Subcutaneous adipose tissue (tissue), 4 donors: ENCODE measurements around the gene CPVL. TPM values are rescaled to one million over a fixed set of nuclear protein-coding genes. Genes with fewer than 3 reads are reported as not detected.

Source experiments
- total RNA-seq, 4 donors: library from RNA; depleted of rRNA; stranded (reverse); fragments of >200 nt; gene quantifications; one replicate each; pipeline ENCODE4 v1.1.0, GENCODE V29; 2016
- TF ChIP-seq, protein P1 (sequence below): fragments of 450-650 bp; IDR thresholded peaks from one replicate; pipeline ENCODE4 v1.5.1; 2016; ENCODE audit warnings: low read depth, mild to moderate bottlenecking, control low read depth, antibody characterized with exemption, moderate library complexity

CPVL gene
- total RNA-seq, 4 donors from 2014 or later = 13.0 to 105 (median 36.5) TPM

DNA sequence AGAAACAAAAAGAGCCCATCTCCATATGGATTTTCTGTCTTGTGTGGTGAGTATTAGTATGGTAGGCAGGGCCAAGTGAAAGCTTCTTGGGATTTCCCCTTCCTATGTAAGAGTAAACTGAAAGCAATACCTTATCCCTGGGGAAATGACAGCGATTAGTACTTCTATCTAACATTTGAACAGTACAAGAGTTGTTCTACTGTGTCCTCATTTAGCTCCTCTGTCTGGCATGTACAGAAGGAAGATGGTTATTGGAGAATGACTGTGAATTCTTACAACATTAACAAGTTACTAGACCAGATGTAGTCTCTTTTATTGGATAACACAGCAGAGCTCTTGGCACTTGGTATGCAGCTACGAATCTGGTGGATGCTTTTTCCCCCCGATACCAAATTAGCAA is 170.3 kb downstream of the CPVL start:
- TF ChIP-seq, protein P1, sequence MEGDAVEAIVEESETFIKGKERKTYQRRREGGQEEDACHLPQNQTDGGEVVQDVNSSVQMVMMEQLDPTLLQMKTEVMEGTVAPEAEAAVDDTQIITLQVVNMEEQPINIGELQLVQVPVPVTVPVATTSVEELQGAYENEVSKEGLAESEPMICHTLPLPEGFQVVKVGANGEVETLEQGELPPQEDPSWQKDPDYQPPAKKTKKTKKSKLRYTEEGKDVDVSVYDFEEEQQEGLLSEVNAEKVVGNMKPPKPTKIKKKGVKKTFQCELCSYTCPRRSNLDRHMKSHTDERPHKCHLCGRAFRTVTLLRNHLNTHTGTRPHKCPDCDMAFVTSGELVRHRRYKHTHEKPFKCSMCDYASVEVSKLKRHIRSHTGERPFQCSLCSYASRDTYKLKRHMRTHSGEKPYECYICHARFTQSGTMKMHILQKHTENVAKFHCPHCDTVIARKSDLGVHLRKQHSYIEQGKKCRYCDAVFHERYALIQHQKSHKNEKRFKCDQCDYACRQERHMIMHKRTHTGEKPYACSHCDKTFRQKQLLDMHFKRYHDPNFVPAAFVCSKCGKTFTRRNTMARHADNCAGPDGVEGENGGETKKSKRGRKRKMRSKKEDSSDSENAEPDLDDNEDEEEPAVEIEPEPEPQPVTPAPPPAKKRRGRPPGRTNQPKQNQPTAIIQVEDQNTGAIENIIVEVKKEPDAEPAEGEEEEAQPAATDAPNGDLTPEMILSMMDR = no peak

DNA sequence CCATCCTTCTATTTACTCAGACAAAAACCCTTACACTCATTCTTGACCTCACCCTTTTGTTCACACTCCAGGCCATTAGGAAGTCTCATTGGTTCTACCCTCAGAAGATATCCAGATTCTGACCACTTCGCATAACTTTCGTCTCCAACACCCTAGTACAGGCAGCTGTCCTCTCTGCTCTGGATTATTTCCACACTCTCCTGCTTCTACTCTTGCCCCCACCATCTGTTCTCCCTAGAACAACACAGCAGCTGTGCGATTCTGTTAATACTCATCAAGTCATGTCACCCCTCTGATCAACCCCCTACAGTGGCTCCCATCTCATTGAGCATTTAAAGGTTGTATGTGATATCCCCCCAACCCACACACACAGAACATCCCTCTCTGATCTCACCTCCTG is 172.7 kb downstream of the CPVL start:
- TF ChIP-seq, protein P1 = no peak

DNA sequence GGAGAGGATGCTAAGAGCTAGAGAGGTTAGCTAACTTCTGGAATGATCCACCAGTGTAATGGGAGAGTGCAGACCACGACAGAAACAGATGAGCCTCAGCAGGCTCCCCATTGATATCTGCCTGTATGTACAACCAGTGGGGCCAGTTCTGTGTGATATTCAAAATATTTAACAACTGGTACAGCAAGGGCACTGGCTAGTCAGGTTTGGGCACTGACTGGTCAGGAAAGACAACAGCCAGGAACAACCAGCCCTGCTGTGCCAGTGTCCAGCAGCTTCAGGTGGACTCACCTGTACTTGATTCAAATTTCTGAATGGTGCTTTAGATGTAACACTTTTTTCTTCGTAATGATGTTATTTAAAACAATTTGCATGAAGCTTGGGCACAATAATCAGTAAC is 182.3 kb downstream of the CPVL start:
- TF ChIP-seq, protein P1 = no peak

DNA sequence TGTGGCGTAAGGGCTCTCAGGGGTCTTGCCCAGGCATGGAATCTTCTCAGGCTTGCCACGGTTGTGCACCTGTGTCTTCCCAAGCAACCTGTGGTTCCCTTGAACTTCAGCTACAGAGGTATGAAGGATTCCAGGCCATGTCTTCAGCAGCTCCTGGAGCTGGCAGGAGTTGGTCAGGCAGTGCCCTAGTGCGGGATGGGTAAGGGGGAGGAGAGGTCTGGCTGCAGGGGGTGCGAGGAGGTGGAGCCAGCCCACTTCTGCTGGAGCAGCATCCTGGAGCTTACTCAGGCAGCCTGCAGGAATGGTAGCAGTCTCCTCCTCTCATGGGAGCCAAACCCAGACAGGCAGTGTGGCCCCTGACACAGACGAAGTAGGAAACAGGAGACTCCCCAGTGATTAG is 184.4 kb downstream of the CPVL start:
- TF ChIP-seq, protein P1 = no peak

- TF ChIP-seq, protein P1 = no peak
Observed at GRCh38 chr7:28960071-28960840, 186.1 kb downstream of the CPVL start.

DNA sequence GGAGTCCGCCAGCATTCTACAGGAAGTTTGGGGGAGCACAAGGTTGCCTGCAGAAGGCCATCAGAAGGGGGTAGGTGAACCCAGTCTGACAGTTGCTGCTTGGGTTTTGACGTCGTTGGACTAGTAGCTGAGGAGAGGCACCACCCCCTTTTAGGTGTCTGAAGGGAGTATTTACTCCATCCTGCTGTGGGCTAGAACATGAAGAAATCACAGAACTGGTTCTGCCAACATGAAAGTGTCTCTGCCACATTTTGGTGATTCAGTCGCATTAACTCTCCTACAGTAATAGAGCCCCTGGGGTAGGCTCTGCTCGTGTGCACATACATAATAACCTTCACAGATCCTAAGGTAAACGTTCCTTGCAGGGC is 187.4 kb downstream of the CPVL start:
- TF ChIP-seq, protein P1 = no peak

DNA sequence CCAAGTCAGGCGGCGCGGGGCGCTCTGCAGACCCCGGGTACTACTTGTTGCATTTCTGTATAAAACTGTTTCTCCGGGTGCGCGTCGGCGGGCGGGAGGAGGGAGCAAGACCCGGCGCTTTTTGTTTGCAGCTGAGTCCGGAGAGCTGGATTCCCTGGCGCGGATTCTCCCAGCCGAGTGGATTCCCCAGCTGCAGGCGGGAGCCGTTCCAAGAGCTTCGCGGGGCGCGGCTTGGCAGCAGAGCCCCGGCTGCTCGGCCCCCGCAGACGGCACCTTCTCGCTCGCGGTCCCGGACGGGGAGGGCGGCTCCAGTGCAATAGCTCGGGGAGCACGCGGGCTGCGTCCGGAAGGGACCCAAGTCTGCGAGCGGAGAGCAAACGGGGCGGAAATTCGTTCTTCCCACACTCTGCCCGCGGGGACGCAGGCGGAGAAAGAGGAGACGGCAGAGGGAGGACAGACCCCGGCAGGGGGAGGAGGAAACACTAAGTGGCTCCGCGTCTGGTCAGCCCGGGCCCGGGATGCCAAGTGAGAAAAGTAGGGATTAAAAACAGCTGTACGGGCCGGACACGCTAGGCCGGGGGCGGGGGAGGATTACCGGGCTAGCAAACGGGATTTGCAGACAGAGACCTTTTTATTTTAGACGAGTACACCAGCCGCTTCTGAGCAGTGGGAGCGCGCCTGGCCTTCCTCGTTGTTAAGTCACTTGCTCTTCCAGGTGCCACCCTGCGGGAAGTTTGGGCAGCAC is 187.9 kb downstream of the CPVL start, which contains the start of gene TRIL:
Gene TRIL, minus strand, starts transcription at position 96 of the 745 bp plus-strand sequence. CDS start 284 bp downstream, outside the sequence.
- TF ChIP-seq, protein P1 = no peak
